Ovary (tissue), 9 donors: ENCODE results near the gene MYL5. TPM values are rescaled to one million over a fixed set of nuclear protein-coding genes. Genes with fewer than 3 reads are reported as not detected.
A peak's percentile ranks its signal among the peaks of the same experiment; 100 is the strongest.

Experiments
- DNase-seq, 5 donors: peaks; one replicate each; pipeline ENCODE4 v3.0.0-alpha.2; 2019 to 2020
- H3K27ac ChIP-seq, 2 donors: fragments of 200-600 bp; one replicate each; pipeline versions ENCODE4 v1.5.1 to v1.8.0; 2019 to 2022
- H3K27me3 ChIP-seq: fragments of 200-600 bp; one replicate; pipeline ENCODE4 v1.8.0; 2022
- H3K36me3 ChIP-seq: fragments of 200-600 bp; sonication (generic); one replicate; pipeline ENCODE4 v1.5.1; 2019
- H3K4me1 ChIP-seq: one replicate; pipeline ENCODE4 v1.8.1; 2013; ENCODE audit warnings: mild to moderate bottlenecking, moderate library complexity; ENCODE audit not compliant: insufficient read depth
- H3K4me3 ChIP-seq: fragments of 200-600 bp; sonication (generic); one replicate; pipeline ENCODE4 v1.5.1; 2017
- H3K9me3 ChIP-seq, 2 donors: fragments of 200-600 bp in 1 of 2; sonication (generic) in 1 of 2; one replicate each; pipeline versions ENCODE4 v1.5.1 to v1.8.1; 2013 to 2019; ENCODE audit warnings: mild to moderate bottlenecking in 1 of 2, moderate library complexity in 1 of 2
- EP300 ChIP-seq: sonication (generic); formaldehyde crosslinking; IDR thresholded peaks from one replicate; pipeline ENCODE4 v1.6.1; 2017; ENCODE audit warnings: antibody characterized with exemption
- POLR2A ChIP-seq: fragments of 450-650 bp; IDR thresholded peaks from one replicate; pipeline ENCODE4 v1.6.1; 2017; ENCODE audit warnings: antibody characterized with exemption, mild to moderate bottlenecking, moderate library complexity
- WGBS, 3 donors: extraction: QIAGEN DNeasy Blood & Tissue Kit in 1 of 3; methylation state at CpG; one replicate each; pipeline versions ENCODE4 v1.1.5 to v1.1.7; 2013 to 2017; 5-methylcytosine and 5-hydroxymethylcytosine counted together
- intact Hi-C, 4 donors: fragments of 100-400 bp; cut with DNase I; formaldehyde crosslinking; loops; one replicate each; pipeline versions ENCODE4 v1.11.0 to v1.15.1; 2022 to 2023
- polyA plus RNA-seq, 2 donors: library from polyadenylated mRNA; stranded (reverse); fragments of 200-250 nt in 1 of 2; fragments of 350-450 nt in 1 of 2; fragmentation: Illumina TruSeq in 1 of 2; extraction: RNeasy Lipid Tissue Mini Kit (QIAGEN cat#74804) in 1 of 2; gene quantifications; one replicate each; pipeline ENCODE4 v1.2.3, GENCODE V29; 2013 to 2014
- total RNA-seq, 7 donors: library from RNA; depleted of rRNA in 2 of 7; stranded (reverse); fragments of >200 nt in 2 of 7; fragmentation: NEBNext Ultra II Directional in 3 of 7; extraction: Animal tissue kit (Norgen Biotek cat#: 25700) in 3 of 7; gene quantifications; one replicate each; pipeline versions ENCODE4 v1.1.0 to v1.2.4, GENCODE V29; 2016 to 2023
- TF ChIP-seq, protein P1 (sequence below), 3 donors: fragments of 450-650 bp in 2 of 3; fragments of 200-600 bp in 1 of 3; IDR thresholded peaks; one replicate each; pipeline versions ENCODE4 v1.5.1 to v1.8.0; 2016 to 2022; ENCODE audit warnings: antibody characterized with exemption in 3 of 3, mild to moderate bottlenecking in 1 of 3
- donor health status: DM: no; HTN: no; CAD: no; lungs with moderate emphysema.
- donor health status: DM: no; HTN: no; CAD: no.
- donor health status: Bipolar disorder and iron deficiency.
- donor health status: DM: yes; HTN: yes; CAD: no.
- donor health status: DM: no; HTN: no; CAD: no.
- donor health status: DM: yes; HTN: yes; CAD: no.

Gene MYL5
- total and polyA plus RNA-seq, 9 donors, result 4.0 to 18.3 (median 9.3) TPM

DNA sequence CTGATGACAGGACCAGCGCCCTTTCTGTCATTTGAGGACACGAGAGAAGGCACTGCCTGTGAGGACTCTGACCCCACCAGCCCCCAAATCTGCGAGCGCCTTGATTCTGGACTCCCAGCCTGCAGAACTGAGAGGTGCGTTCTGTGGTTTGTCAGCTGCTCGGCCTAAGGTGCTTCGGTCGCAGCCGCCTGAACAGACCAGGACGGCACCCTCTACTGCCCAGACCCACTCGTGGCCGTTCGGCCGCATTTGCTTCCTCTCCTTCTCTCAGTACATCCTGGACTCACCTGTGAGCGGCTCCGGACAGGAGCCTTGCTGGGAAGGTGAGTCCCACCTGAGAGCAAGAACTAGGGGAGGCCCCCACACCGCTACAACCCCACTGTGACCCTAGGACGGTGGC lies 39.7 kb downstream of the MYL5 start:
- Histone ChIP-seq H3K4me3 (no peak overlapping the region), H3K27ac (no peak overlapping the region), H3K36me3 (no peaks in the 10 kb centered on the region), H3K4me1 (peaks cover 4% of the 10 kb centered on the region), H3K9me3 (no peaks in the 10 kb centered on the region), H3K27me3 (no peaks in the 10 kb centered on the region)
- WGBS, 3 donors, result 87 to 89% (median 88%) methylated on average over 18 of the region's 18 CpGs
- TF ChIP-seq, protein P1, sequence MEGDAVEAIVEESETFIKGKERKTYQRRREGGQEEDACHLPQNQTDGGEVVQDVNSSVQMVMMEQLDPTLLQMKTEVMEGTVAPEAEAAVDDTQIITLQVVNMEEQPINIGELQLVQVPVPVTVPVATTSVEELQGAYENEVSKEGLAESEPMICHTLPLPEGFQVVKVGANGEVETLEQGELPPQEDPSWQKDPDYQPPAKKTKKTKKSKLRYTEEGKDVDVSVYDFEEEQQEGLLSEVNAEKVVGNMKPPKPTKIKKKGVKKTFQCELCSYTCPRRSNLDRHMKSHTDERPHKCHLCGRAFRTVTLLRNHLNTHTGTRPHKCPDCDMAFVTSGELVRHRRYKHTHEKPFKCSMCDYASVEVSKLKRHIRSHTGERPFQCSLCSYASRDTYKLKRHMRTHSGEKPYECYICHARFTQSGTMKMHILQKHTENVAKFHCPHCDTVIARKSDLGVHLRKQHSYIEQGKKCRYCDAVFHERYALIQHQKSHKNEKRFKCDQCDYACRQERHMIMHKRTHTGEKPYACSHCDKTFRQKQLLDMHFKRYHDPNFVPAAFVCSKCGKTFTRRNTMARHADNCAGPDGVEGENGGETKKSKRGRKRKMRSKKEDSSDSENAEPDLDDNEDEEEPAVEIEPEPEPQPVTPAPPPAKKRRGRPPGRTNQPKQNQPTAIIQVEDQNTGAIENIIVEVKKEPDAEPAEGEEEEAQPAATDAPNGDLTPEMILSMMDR (IDR thresholded peaks at IDR 0.05), result no peak
- no peak for TF ChIP-seq EP300
- TF ChIP-seq POLR2A, result no peak
- no peak for DNase-seq
- intact Hi-C loops, result no loop called here

DNA sequence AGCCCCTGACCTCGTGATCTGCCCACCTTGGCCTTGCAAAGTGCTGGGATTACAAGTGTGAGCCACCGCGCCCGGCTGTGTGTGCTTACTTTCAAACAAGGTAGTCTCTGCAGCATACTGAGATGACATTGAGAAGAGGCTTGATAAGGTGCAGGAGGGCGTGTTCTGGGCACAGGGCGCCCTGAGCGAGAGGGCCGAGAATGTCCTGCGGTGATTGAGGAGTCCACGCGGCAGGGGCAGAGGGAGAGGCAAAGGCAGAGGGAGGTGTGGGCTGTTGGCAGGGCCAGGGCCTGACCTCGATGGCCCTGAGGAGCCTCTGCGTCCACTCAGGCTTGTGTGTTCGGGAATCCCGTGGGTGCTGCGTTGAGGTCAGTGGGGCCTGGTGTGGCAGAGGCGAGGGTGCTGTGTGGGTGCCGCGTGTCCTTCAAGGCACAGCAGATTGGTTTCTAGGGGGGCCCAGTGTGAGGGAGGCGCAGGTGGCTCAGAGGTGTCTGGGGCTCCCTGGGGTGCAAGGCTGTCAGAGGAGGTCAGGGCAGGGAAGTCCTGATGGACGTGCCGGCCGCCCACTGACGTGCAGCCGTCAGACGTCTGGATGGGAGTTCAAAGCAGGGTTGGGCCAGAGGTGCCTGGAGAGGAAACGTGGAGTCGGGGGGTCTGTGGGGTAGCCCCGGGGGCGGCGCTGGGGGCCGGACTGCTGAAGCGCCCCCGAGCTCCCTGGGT lies 43.4 kb downstream of the MYL5 start:
- intact Hi-C loops, result no loop called here
- no peak overlapping the region for H3K27ac ChIP-seq
- 81 to 85% (median 82%) methylated on average over 30 to 34 of the region's 34 CpGs for WGBS, 3 donors
- peaks cover 21% of the 10 kb centered on the region for H3K4me1 ChIP-seq
- H3K27me3 ChIP-seq, result no peaks in the 10 kb centered on the region
- H3K36me3 ChIP-seq, result no peaks in the 10 kb centered on the region
- no peak for DNase-seq
- no peaks in the 10 kb centered on the region for H3K9me3 ChIP-seq
- TF ChIP-seq EP300 (no peak), POLR2A (no peak)
- TF ChIP-seq, protein P1 (IDR thresholded peaks at IDR 0.05), result no peak
- no peak overlapping the region for H3K4me3 ChIP-seq

DNA sequence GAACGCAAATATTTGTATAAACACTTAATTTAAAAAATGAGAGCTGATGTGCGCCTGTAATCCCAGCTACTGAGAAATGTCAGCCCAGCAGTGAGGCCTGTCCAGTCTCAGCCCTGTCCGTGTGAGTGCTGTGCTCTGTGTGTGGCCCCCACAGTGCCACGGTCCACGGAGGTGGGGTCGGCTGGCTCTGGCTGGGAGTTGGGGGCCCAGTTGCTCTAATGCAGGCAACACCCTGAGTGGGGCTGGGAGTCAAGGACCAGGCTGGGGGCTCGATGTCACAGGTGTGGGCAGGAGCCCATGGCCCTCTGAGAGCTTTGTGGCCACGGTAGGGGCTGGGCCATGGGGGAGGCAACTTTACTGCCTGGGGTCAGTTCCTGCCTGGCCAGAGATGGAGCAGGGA lies 44.1 kb downstream of the MYL5 start:
- no peaks in the 10 kb centered on the region for H3K9me3 ChIP-seq
- peaks cover 24% of the 10 kb centered on the region for H3K4me1 ChIP-seq
- H3K36me3 ChIP-seq, result no peaks in the 10 kb centered on the region
- no peak overlapping the region for H3K4me3 ChIP-seq
- H3K27me3 ChIP-seq, result no peaks in the 10 kb centered on the region
- DNase-seq, result no peak
- TF ChIP-seq POLR2A (no peak), EP300 (no peak)
- TF ChIP-seq, protein P1 (IDR thresholded peaks at IDR 0.05), result no peak
- H3K27ac ChIP-seq, result no peak overlapping the region
- intact Hi-C loops, result no loop called here
- WGBS, 3 donors, result 56 to 66% (median 63%) methylated on average over 8 of the region's 8 CpGs

DNA sequence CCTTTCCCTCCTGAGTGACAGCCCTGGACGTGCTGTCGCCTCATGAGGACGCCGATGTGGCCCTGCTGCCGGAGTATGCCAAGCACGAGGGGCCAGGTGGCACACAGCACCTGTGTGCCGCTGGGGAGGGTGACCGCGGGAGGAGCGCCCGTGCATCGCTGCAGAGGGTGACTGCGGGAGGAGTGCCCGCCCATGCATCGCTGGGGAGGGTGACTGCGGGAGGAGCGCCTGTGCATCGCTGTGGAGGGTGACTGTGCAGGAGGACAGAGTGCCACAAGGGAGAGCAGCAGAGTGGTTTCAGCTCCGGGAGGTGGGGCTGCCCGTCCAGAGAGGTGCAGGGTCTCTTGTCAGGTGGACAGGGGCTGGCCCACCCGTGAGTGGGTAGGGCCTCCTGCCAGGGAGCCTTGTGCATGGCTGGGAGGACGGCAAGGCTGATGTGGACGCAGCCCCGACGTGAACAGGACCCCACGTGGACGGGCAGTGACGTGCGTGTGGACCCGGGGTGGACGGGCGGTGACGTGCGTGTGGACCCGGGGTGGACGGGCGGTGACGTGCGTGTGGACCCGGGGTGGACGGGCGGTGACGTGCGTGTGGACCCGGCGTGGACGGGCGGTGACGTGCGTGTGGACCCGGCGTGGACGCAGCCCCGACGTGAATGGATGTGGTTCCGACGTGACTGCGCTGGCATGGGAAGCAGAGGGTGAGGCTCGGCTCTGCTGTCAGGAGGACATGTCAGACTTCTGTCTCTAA lies 45.9 kb downstream of the MYL5 start:
- Histone ChIP-seq H3K9me3 (no peaks in the 10 kb centered on the region), H3K27me3 (no peaks in the 10 kb centered on the region), H3K36me3 (no peaks in the 10 kb centered on the region), H3K4me3 (no peak overlapping the region), H3K27ac (peak overlapping the region in 1 of 2 donors; percentile 62), H3K4me1 (peaks cover 32% of the 10 kb centered on the region)
- intact Hi-C loops, result no loop called here
- no peak for DNase-seq
- TF ChIP-seq, protein P1 (IDR thresholded peaks at IDR 0.05), result no peak
- TF ChIP-seq EP300 (no peak), POLR2A (no peak)
- 93 to 94% (median 93%) methylated on average over 59 of the region's 59 CpGs for WGBS, 3 donors
